ENCODE results near the gene PCARE.

- TF ChIP-seq EZH2phosphoT487 (IDR thresholded peaks at IDR 0.05; ENCODE audit: low read length) (no peak), CTCF (IDR thresholded peaks at IDR 0.05; ENCODE audit: low read length) (no peak), EZH2 (optimal IDR thresholded peaks at IDR 0.05; ENCODE audit: low read depth, low read length) (no peak)
Observed at GRCh38 chr2:29114586-29114945, 40.2 kb upstream of the PCARE start.
